ENCODE results near the gene SPATS1.

SPATS1 gene

GRCh38 chr6:44353336-44353735 is 10.9 kb downstream of the SPATS1 start:
- Histone ChIP-seq H3K4me3 (IDR thresholded peaks at IDR 0.05; ENCODE audit: insufficient read depth, low read depth, low read length) (no peak overlapping the region), H3K4me1 (ENCODE audit: low read depth, poor library complexity, severe bottlenecking) (no peaks in the 10 kb centered on the region), H3K4me2 (no peak overlapping the region), H3K27me3 (ENCODE audit: insufficient read depth, low read depth) (no peaks in the 10 kb centered on the region), H3K27ac (no peak overlapping the region), H3K9ac (no peak overlapping the region), H3K79me2 (ENCODE audit: insufficient read depth, low read depth) (no peaks in the 10 kb centered on the region), H3K36me3 (ENCODE audit: insufficient read depth) (no peaks in the 10 kb centered on the region), H2AFZ (ENCODE audit: low read depth) (no peak overlapping the region), H4K20me1 (ENCODE audit: insufficient read depth) (no peaks in the 10 kb centered on the region)
- TF ChIP-seq, protein P1, sequence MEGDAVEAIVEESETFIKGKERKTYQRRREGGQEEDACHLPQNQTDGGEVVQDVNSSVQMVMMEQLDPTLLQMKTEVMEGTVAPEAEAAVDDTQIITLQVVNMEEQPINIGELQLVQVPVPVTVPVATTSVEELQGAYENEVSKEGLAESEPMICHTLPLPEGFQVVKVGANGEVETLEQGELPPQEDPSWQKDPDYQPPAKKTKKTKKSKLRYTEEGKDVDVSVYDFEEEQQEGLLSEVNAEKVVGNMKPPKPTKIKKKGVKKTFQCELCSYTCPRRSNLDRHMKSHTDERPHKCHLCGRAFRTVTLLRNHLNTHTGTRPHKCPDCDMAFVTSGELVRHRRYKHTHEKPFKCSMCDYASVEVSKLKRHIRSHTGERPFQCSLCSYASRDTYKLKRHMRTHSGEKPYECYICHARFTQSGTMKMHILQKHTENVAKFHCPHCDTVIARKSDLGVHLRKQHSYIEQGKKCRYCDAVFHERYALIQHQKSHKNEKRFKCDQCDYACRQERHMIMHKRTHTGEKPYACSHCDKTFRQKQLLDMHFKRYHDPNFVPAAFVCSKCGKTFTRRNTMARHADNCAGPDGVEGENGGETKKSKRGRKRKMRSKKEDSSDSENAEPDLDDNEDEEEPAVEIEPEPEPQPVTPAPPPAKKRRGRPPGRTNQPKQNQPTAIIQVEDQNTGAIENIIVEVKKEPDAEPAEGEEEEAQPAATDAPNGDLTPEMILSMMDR (conservative IDR thresholded peaks at IDR 0.05; ENCODE audit: low read depth, low read length) = no peak

DNA sequence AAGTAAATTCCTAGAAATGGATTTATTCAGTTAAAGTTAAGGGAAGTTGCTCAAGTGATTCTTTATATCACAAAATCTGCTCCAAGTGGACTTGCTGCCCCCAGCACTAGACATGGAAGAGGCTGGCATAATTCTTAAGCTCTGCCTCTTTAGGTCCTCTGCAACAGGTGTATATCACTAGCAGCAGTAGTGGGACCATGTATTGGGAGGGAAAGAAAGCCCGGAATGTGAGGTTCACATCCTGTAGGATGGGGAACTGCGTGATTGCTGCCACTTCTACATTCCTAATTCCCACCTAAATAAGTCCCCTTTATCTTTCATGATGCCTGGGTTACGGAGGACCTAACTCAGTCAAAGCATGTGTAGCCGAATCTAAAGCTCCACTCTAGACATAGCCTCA is 13.2 kb downstream of the SPATS1 start:
- H3K79me2 ChIP-seq (ENCODE audit: insufficient read depth, low read depth) = no peaks in the 10 kb centered on the region
- no peaks in the 10 kb centered on the region for H4K20me1 ChIP-seq (ENCODE audit: insufficient read depth)
- H3K4me3 ChIP-seq (IDR thresholded peaks at IDR 0.05; ENCODE audit: insufficient read depth, low read depth, low read length) = no peak overlapping the region
- H3K27me3 ChIP-seq (ENCODE audit: insufficient read depth, low read depth) = no peaks in the 10 kb centered on the region
- H2AFZ ChIP-seq (ENCODE audit: low read depth) = no peak overlapping the region
- H3K4me1 ChIP-seq (ENCODE audit: low read depth, poor library complexity, severe bottlenecking) = no peaks in the 10 kb centered on the region
- TF ChIP-seq, protein P1 (conservative IDR thresholded peaks at IDR 0.05; ENCODE audit: low read depth, low read length) = no peak
- H3K36me3 ChIP-seq (ENCODE audit: insufficient read depth) = no peaks in the 10 kb centered on the region
- H3K27ac ChIP-seq = no peak overlapping the region
- H3K4me2 ChIP-seq = no peak overlapping the region
- no peak overlapping the region for H3K9ac ChIP-seq

DNA sequence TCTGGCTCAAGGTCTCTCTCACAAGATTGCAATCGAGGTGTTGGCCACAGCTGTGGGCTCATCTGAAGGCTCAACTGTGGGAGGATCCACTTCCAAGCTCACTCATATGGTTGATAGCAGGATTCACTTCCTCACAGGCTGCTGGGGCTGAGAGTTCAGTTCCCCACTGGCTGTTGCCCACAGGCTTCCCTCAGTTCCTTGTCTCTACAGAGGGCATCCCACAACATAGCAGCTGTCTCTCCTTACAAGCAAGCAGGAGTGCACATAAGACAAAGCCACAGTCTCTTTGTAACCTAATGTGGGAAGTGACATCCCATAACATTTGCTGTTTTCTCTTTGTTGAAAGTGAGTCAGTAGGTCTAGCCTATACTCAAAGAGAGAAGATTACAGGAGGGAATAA is 14.0 kb downstream of the SPATS1 start:
- no peak overlapping the region for H3K27ac ChIP-seq
- H2AFZ ChIP-seq (ENCODE audit: low read depth) = no peak overlapping the region
- H3K4me3 ChIP-seq (IDR thresholded peaks at IDR 0.05; ENCODE audit: insufficient read depth, low read depth, low read length) = no peak overlapping the region
- H3K27me3 ChIP-seq (ENCODE audit: insufficient read depth, low read depth) = no peaks in the 10 kb centered on the region
- H3K4me2 ChIP-seq = no peak overlapping the region
- no peaks in the 10 kb centered on the region for H3K4me1 ChIP-seq (ENCODE audit: low read depth, poor library complexity, severe bottlenecking)
- no peaks in the 10 kb centered on the region for H3K36me3 ChIP-seq (ENCODE audit: insufficient read depth)
- H3K79me2 ChIP-seq (ENCODE audit: insufficient read depth, low read depth) = no peaks in the 10 kb centered on the region
- TF ChIP-seq, protein P1 (conservative IDR thresholded peaks at IDR 0.05; ENCODE audit: low read depth, low read length) = no peak
- no peak overlapping the region for H3K9ac ChIP-seq
- no peaks in the 10 kb centered on the region for H4K20me1 ChIP-seq (ENCODE audit: insufficient read depth)

- Histone ChIP-seq H3K36me3 (ENCODE audit: insufficient read depth) (no peaks in the 10 kb centered on the region), H3K79me2 (ENCODE audit: insufficient read depth, low read depth) (no peaks in the 10 kb centered on the region), H3K27me3 (ENCODE audit: insufficient read depth, low read depth) (no peaks in the 10 kb centered on the region), H3K9ac (no peak overlapping the region), H4K20me1 (ENCODE audit: insufficient read depth) (no peaks in the 10 kb centered on the region), H2AFZ (ENCODE audit: low read depth) (no peak overlapping the region), H3K4me2 (no peak overlapping the region), H3K4me3 (IDR thresholded peaks at IDR 0.05; ENCODE audit: insufficient read depth, low read depth, low read length) (no peak overlapping the region), H3K27ac (no peak overlapping the region), H3K4me1 (ENCODE audit: low read depth, poor library complexity, severe bottlenecking) (no peaks in the 10 kb centered on the region)
- TF ChIP-seq, protein P1 (conservative IDR thresholded peaks at IDR 0.05; ENCODE audit: low read depth, low read length) = no peak
Measured at GRCh38 chr6:44359973-44360372, 17.5 kb downstream of the SPATS1 start.

All from KMS-11 (cell line).